ENCODE measurements around the gene IFNGR2.

- TF ChIP-seq CTCF (conservative IDR thresholded peaks at IDR 0.05; ENCODE audit: low read length) (no peak), EZH2phosphoT487 (IDR thresholded peaks at IDR 0.05; ENCODE audit: borderline replicate concordance) (no peak)
Measured at GRCh38 chr21:33433001-33433400, 29.8 kb downstream of the IFNGR2 start.
